H9 (cell line): ENCODE results near the gene EIF3CL. TPM values are rescaled to one million over a fixed set of nuclear protein-coding genes. Genes with fewer than 3 reads are reported as not detected.
A peak's percentile ranks its signal among the peaks of the same experiment; 100 is the strongest.
"Not testable (repeated sequence)": the region's sequence is repeated elsewhere in the genome, so short reads cannot be mapped to it uniquely, and the experiment has no call there.

Experiments used
- DNase-seq: peaks from one replicate; pipeline ENCODE4 v3.0.0-alpha.2; 2017
- H2AFZ ChIP-seq: one replicate; pipeline ENCODE4 v1.6.1; 2013; ENCODE audit warnings: mild to moderate bottlenecking, low read length, control low read depth, moderate library complexity
- H2AK5ac ChIP-seq: 2 replicates; pipeline ENCODE4 v1.6.1; 2013; ENCODE audit warnings: low read length, control low read depth, mixed read lengths; ENCODE audit not compliant: insufficient read length
- H2BK120ac ChIP-seq: one replicate; pipeline ENCODE4 v1.6.1; 2013; ENCODE audit warnings: low read depth, mild to moderate bottlenecking, low read length, control low read depth, inconsistent platforms; ENCODE audit not compliant: poor library complexity, severe bottlenecking
- H2BK12ac ChIP-seq: 2 replicates; pipeline ENCODE4 v1.6.1; 2013; ENCODE audit warnings: low read length, control low read depth, mixed read lengths, low read depth; ENCODE audit not compliant: insufficient read length
- H2BK15ac ChIP-seq: 2 replicates; pipeline ENCODE4 v1.6.1; 2013; ENCODE audit warnings: low read depth, low read length, control low read depth
- H2BK20ac ChIP-seq: one replicate; pipeline ENCODE4 v1.6.1; 2013; ENCODE audit warnings: low read depth, mild to moderate bottlenecking, low read length, control low read depth, inconsistent platforms; ENCODE audit not compliant: poor library complexity, severe bottlenecking
- H2BK5ac ChIP-seq: 2 replicates; pipeline ENCODE4 v1.6.1; 2013; ENCODE audit warnings: low read length, control low read depth, mixed read lengths; ENCODE audit not compliant: insufficient read length
- H3K14ac ChIP-seq: 2 replicates; pipeline ENCODE4 v1.6.1; 2013; ENCODE audit warnings: low read length, control low read depth; ENCODE audit not compliant: insufficient read depth
- H3K18ac ChIP-seq: 2 replicates; pipeline ENCODE4 v1.6.1; 2013; ENCODE audit warnings: low read depth, mild to moderate bottlenecking, mixed read lengths, low read length, control low read depth; ENCODE audit not compliant: insufficient read length
- H3K23ac ChIP-seq: 2 replicates; pipeline ENCODE4 v1.6.1; 2013; ENCODE audit warnings: low read length, control low read depth, mixed read lengths, low read depth; ENCODE audit not compliant: insufficient read length
- H3K23me2 ChIP-seq: 2 replicates; pipeline ENCODE4 v1.6.1; 2013; ENCODE audit warnings: low read depth, mild to moderate bottlenecking, mixed read lengths, low read length, control low read depth; ENCODE audit not compliant: insufficient read length, poor library complexity, severe bottlenecking
- H3K27ac ChIP-seq: 2 replicates; pipeline ENCODE4 v1.5.1; 2013; ENCODE audit warnings: low read length, control low read depth, mixed read lengths, low read depth; ENCODE audit not compliant: insufficient read length
- H3K27me3 ChIP-seq: 2 replicates; pipeline ENCODE4 v1.6.1; 2013; ENCODE audit warnings: low read length, control low read depth, inconsistent platforms; ENCODE audit not compliant: insufficient read depth
- H3K4ac ChIP-seq: 2 replicates; pipeline ENCODE4 v1.6.1; 2013; ENCODE audit warnings: low read depth, mild to moderate bottlenecking, control low read depth, inconsistent platforms, low read length, moderate library complexity
- H3K4me1 ChIP-seq: 2 replicates; pipeline ENCODE4 v1.6.1; 2013; ENCODE audit warnings: low read length, control low read depth, inconsistent platforms; ENCODE audit not compliant: insufficient read depth
- H3K4me2 ChIP-seq: 2 replicates; pipeline ENCODE4 v1.6.1; 2013; ENCODE audit warnings: low read length, control low read depth, mixed read lengths; ENCODE audit not compliant: insufficient read length, insufficient read depth
- H3K56ac ChIP-seq: 2 replicates; pipeline ENCODE4 v1.6.1; 2013; ENCODE audit warnings: low read depth, mild to moderate bottlenecking, mixed read lengths, low read length, control low read depth; ENCODE audit not compliant: insufficient read length
- H3K79me1 ChIP-seq: 2 replicates; pipeline ENCODE4 v1.6.1; 2013; ENCODE audit warnings: low read depth, mild to moderate bottlenecking, moderate library complexity, low read length, control low read depth, inconsistent platforms; ENCODE audit not compliant: insufficient read depth, poor library complexity, severe bottlenecking
- H3K79me2 ChIP-seq: 2 replicates; pipeline ENCODE4 v1.6.1; 2013; ENCODE audit warnings: low read length, control low read depth, inconsistent platforms; ENCODE audit not compliant: insufficient read depth
- H3K9ac ChIP-seq: 2 replicates; pipeline ENCODE4 v1.6.1; 2013; ENCODE audit warnings: low read length, control low read depth, mixed read lengths; ENCODE audit not compliant: insufficient read length; ENCODE audit errors: extremely low read depth
- H3K9me3 ChIP-seq: one replicate; pipeline ENCODE4 v1.6.1; 2013; ENCODE audit warnings: low read depth, low read length, inconsistent platforms; ENCODE audit not compliant: control insufficient read depth
- H3T11ph ChIP-seq: one replicate; pipeline ENCODE4 v1.6.1; 2013; ENCODE audit warnings: mild to moderate bottlenecking, low read length, control low read depth, inconsistent platforms
- H4K20me1 ChIP-seq: one replicate; pipeline ENCODE4 v1.6.1; 2013; ENCODE audit not compliant: control insufficient read depth, insufficient read length, insufficient read depth
- H4K5ac ChIP-seq: 2 replicates; pipeline ENCODE4 v1.6.1; 2013; ENCODE audit warnings: low read depth, mild to moderate bottlenecking, mixed read lengths, low read length, control low read depth; ENCODE audit not compliant: insufficient read length
- H4K8ac ChIP-seq: replicated peaks from 2 replicates; pipeline ENCODE4 v1.6.1; 2013; ENCODE audit warnings: low read length, control low read depth, mixed read lengths, low read depth; ENCODE audit not compliant: insufficient read length
- H4K91ac ChIP-seq: 2 replicates; pipeline ENCODE4 v1.6.1; 2013; ENCODE audit warnings: low read depth, mild to moderate bottlenecking, moderate library complexity, mixed read lengths, low read length, control low read depth; ENCODE audit not compliant: insufficient read length
- H3K27ac Mint-ChIP-seq, 3 experiments: 2 replicates in 2 of 3; 3 replicates in 1 of 3; pipeline ENCODE4 v1.8.0; 2020 to 2021; ENCODE audit warnings: mixed read lengths in 3 of 3, mild to moderate bottlenecking in 1 of 3, moderate library complexity in 1 of 3
- H3K27me3 Mint-ChIP-seq: 2 replicates; pipeline ENCODE4 v1.8.0; 2021; ENCODE audit warnings: low read depth, mild to moderate bottlenecking, moderate library complexity, mixed read lengths
- H3K36me3 Mint-ChIP-seq, 3 experiments: 2 replicates in 2 of 3; 3 replicates in 1 of 3; pipeline ENCODE4 v1.8.0; 2020 to 2021; ENCODE audit warnings: low read depth in 3 of 3, mixed read lengths in 3 of 3; ENCODE audit not compliant: insufficient read depth in 1 of 3
- H3K4me1 Mint-ChIP-seq, 2 experiments: 2 replicates each; pipeline ENCODE4 v1.8.0; 2020; ENCODE audit warnings: mixed read lengths in 2 of 2
- H3K4me3 Mint-ChIP-seq, 2 experiments: 2 replicates in 1 of 2; 3 replicates in 1 of 2; pipeline ENCODE4 v1.8.0; 2020 to 2021; ENCODE audit warnings: mild to moderate bottlenecking in 2 of 2, mixed read lengths in 2 of 2, moderate library complexity in 1 of 2
- H3K9me3 Mint-ChIP-seq, 2 experiments: 2 replicates in 1 of 2; 3 replicates in 1 of 2; pipeline ENCODE4 v1.8.0; 2020; ENCODE audit warnings: mild to moderate bottlenecking in 2 of 2, mixed read lengths in 2 of 2, moderate library complexity in 1 of 2
- WGBS: extraction: QIAGEN DNeasy Blood & Tissue Kit; methylation state at CpG from one replicate; pipeline ENCODE4 v1.1.7; 2013; ENCODE audit warnings: missing lambda C conversion rate, low lambda C conversion rate, mixed read lengths; ENCODE audit not compliant: insufficient read length; ENCODE audit errors: extremely low coverage; 5-methylcytosine and 5-hydroxymethylcytosine counted together
- microRNA-seq: library from miRNA; unstranded; fragments of <30 nt; microRNA quantifications from one replicate; pipeline ENCODE4, GENCODE V29; 2020; ENCODE audit warnings: borderline microRNAs expressed
- total RNA-seq: library from RNA; stranded (reverse); gene quantifications from 2 replicates; pipeline ENCODE4 v1.2.1, GENCODE V29; 2021

EIF3CL gene
- total RNA-seq, 1 experiment from 2014 or later = 105 TPM

GRCh38 chr16:28330232-28330631 is 73.4 kb downstream of the EIF3CL start:
- not testable (repeated sequence) for H3K27ac ChIP-seq

More at GRCh38 chr16:28330232-28330631, 73.4 kb downstream of the EIF3CL start:
- no CpG with 5 or more reads among the region's 9 CpGs for WGBS
- H3K4me1 ChIP-seq, H3K4me3 Mint-ChIP-seq, H3K4me2 ChIP-seq, H3K56ac ChIP-seq, H3K18ac ChIP-seq, H3K14ac ChIP-seq, H2BK20ac ChIP-seq, H3K79me1 ChIP-seq, H3K27ac Mint-ChIP-seq, H3K23me2 ChIP-seq, H4K5ac ChIP-seq, H3K27me3 ChIP-seq, H3K23ac ChIP-seq, H3K79me2 ChIP-seq, H2BK12ac ChIP-seq, H4K8ac ChIP-seq, H2BK120ac ChIP-seq, H2BK5ac ChIP-seq, H2AFZ ChIP-seq, H3K27me3 Mint-ChIP-seq, H3T11ph ChIP-seq, H3K4ac ChIP-seq, H3K9ac ChIP-seq, H4K91ac ChIP-seq, H3K9me3 ChIP-seq, H3K9me3 Mint-ChIP-seq, H2AK5ac ChIP-seq, H4K20me1 ChIP-seq, H3K36me3 Mint-ChIP-seq, H2BK15ac ChIP-seq: not testable (repeated sequence)
- peak; percentile 79 for DNase-seq
- H3K4me1 Mint-ChIP-seq = peaks cover 6 to 10% of the 10 kb centered on the region in 2 experiments; a peak in 3 of 4 replicates

Small RNAs within 50 kb of the gene (microRNA-seq; reads per million reads assigned to microRNA genes)
- gene MIR6862-1 = not detected

Other genes starting within 250 kb of the EIF3CL start
- gene XPO6, start 191.9 kb downstream of the EIF3CL start, total RNA-seq = 124 and 130 TPM in 2 replicates
- 65.5 and 69.7 TPM in 2 replicates for gene SBK1, start 111.3 kb downstream of the EIF3CL start, total RNA-seq
- 2.0 and 5.2 TPM in 2 replicates for gene NPIPB6, start 40.3 kb downstream of the EIF3CL start, total RNA-seq
- gene NPIPB7, start 68.5 kb upstream of the EIF3CL start, total RNA-seq = 0.20 TPM in 1 of 2 replicates, not detected in the other
- 21.3 and 21.4 TPM in 2 replicates for gene CLN3, start 88.2 kb upstream of the EIF3CL start, total RNA-seq
- not detected in 2 replicates for gene APOBR, start 90.8 kb upstream of the EIF3CL start, total RNA-seq
- gene IL27, start 103.0 kb upstream of the EIF3CL start, total RNA-seq = not detected in 2 replicates
- gene NUPR1, start 135.1 kb upstream of the EIF3CL start, total RNA-seq = 0.15 and 0.35 TPM in 2 replicates
- 24.5 and 24.8 TPM in 2 replicates for gene SGF29, start 150.1 kb upstream of the EIF3CL start, total RNA-seq
- gene SULT1A2, start 193.2 kb upstream of the EIF3CL start, total RNA-seq = 0.35 and 0.66 TPM in 2 replicates
- 4.8 and 5.0 TPM in 2 replicates for gene SULT1A1, start 206.2 kb upstream of the EIF3CL start, total RNA-seq
- gene NPIPB8, start 234.2 kb upstream of the EIF3CL start, total RNA-seq = not detected in 2 replicates